OCI-LY7 (cell line): ENCODE results near the gene CLEC4E. TPM values are rescaled to one million over a fixed set of nuclear protein-coding genes. Genes with fewer than 3 reads are reported as not detected.

Experiments used
- BruUV-seq: library from RNA; stranded (reverse); fragments of 400-500 nt; replicated peaks from 2 replicates; lab custom pipeline; 2021; lab: Mats Ljungman, UMichigan
- CTCF ChIA-PET: fragments of 300-600 bp; sonication (Branson Sonifier 250); formaldehyde crosslinking; loops from one replicate; lab custom pipeline; 2022; ENCODE audit warnings: antibody characterized with exemption; ENCODE audit not compliant: unreplicated experiment; lab: Charles Lee
- POLR2A ChIA-PET: fragments of 300-600 bp; sonication (Branson Sonifier 250); formaldehyde crosslinking; loops from one replicate; lab custom pipeline; 2022; ENCODE audit warnings: antibody characterized with exemption; lab: Charles Lee
- DNase-seq: peaks from one replicate; pipeline ENCODE4 v3.0.0-alpha.2; 2015; ENCODE audit warnings: low spot score
- H2AFZ ChIP-seq: fragments of 200-600 bp; sonication (generic), shearing (Covaris generic); 2 replicates; pipeline ENCODE4 v1.6.1; 2014; ENCODE audit warnings: mild to moderate bottlenecking, antibody characterized with exemption, low read length, moderate library complexity
- H3K27ac ChIP-seq: fragments of 200-600 bp; sonication (generic); 2 replicates; pipeline ENCODE4 v1.5.1; 2014; ENCODE audit warnings: mixed run types, low read depth, mild to moderate bottlenecking, moderate library complexity, low read length, inconsistent platforms; ENCODE audit not compliant: poor library complexity, severe bottlenecking
- H3K36me3 ChIP-seq: fragments of 200-600 bp; sonication (generic); 2 replicates; pipeline ENCODE4 v1.6.1; 2014; ENCODE audit warnings: mild to moderate bottlenecking, antibody characterized with exemption, low read length, moderate library complexity, mixed read lengths; ENCODE audit not compliant: insufficient read depth
- H3K4me1 ChIP-seq: fragments of 200-600 bp; sonication (generic); 2 replicates; pipeline ENCODE4 v1.5.1; 2014; ENCODE audit warnings: mild to moderate bottlenecking, low read length; ENCODE audit not compliant: insufficient read depth, poor library complexity, severe bottlenecking
- H3K4me2 ChIP-seq: fragments of 200-600 bp; sonication (generic); 2 replicates; pipeline ENCODE4 v1.6.1; 2014; ENCODE audit warnings: mild to moderate bottlenecking, low read length
- H3K4me3 ChIP-seq: fragments of 200-600 bp; sonication (generic); 2 replicates; pipeline ENCODE4 v1.5.1; 2014; ENCODE audit warnings: mild to moderate bottlenecking, low read depth, low read length; ENCODE audit not compliant: poor library complexity, severe bottlenecking
- H3K79me2 ChIP-seq: fragments of 200-600 bp; sonication (generic); 2 replicates; pipeline ENCODE4 v1.6.1; 2016; ENCODE audit warnings: low read depth, mild to moderate bottlenecking, low read length, moderate library complexity, mixed read lengths; ENCODE audit not compliant: insufficient read depth
- H3K9me2 ChIP-seq: fragments of 200-600 bp; sonication (generic); 2 replicates; pipeline ENCODE4 v1.6.1; 2016; ENCODE audit warnings: mild to moderate bottlenecking, low read length, mixed read lengths; ENCODE audit not compliant: insufficient read depth
- H3K9me3 ChIP-seq: fragments of 200-600 bp; sonication (generic); 2 replicates; pipeline ENCODE4 v1.6.1; 2014; ENCODE audit warnings: mild to moderate bottlenecking, mixed run types, low read length, mixed read lengths
- H4K20me1 ChIP-seq: fragments of 200-600 bp; sonication (generic); 2 replicates; pipeline ENCODE4 v1.6.1; 2014; ENCODE audit warnings: mild to moderate bottlenecking, antibody characterized with exemption, low read length, moderate library complexity, mixed read lengths; ENCODE audit not compliant: insufficient read depth
- CTCF ChIP-seq: fragments of 200-600 bp; sonication (generic); conservative IDR thresholded peaks from 2 replicates; pipeline ENCODE4 v1.5.1; 2014; ENCODE audit warnings: mild to moderate bottlenecking, antibody characterized with exemption, low read length, moderate library complexity, mixed read lengths
- EZH2phosphoT487 ChIP-seq: fragments of 200-600 bp; sonication (generic); IDR thresholded peaks from 2 replicates; pipeline ENCODE4 v1.6.1; 2018; ENCODE audit warnings: low read depth, borderline replicate concordance, mild to moderate bottlenecking, mixed run types, antibody characterized with exemption, low read length, moderate library complexity, mixed read lengths
- intact Hi-C: fragments of 100-400 bp; cut with micrococcal nuclease; formaldehyde crosslinking; loops from one replicate; pipeline ENCODE4 v1.10.0; 2022; ENCODE audit not compliant: unreplicated experiment
- total RNA-seq, 2 experiments: library from RNA; depleted of rRNA in 1 of 2; stranded (reverse); fragments of >200 nt in 1 of 2; shearing (Covaris generic) in 1 of 2; gene quantifications; 2 replicates each; pipeline ENCODE4 v1.2.3, GENCODE V29; 2014 to 2022

The CLEC4E gene
- total RNA-seq, 2 experiments from 2014 or later: not detected

GRCh38 chr12:8548192-8548591 is 7.5 kb upstream of the CLEC4E start:
- Histone ChIP-seq H3K27ac (no peak overlapping the region), H3K9me3 (no peaks in the 10 kb centered on the region), H3K36me3 (no peaks in the 10 kb centered on the region), H3K9me2 (no peaks in the 10 kb centered on the region), H4K20me1 (no peaks in the 10 kb centered on the region), H3K4me1 (peaks cover 18% of the 10 kb centered on the region), H3K4me3 (no peak overlapping the region), H3K79me2 (no peaks in the 10 kb centered on the region), H3K4me2 (no peak overlapping the region), H2AFZ (no peak overlapping the region)
- ChIA-PET POLR2A (interaction anchor here (1.1 to 1.2 kb wide), 2 partner anchors 23 to 31 kb away, joined by 3 read pairs; no protein-coding TSS in a partner anchor), CTCF (no interaction called here)
- no peak for TF ChIP-seq CTCF
- no peak for TF ChIP-seq EZH2phosphoT487
- intact Hi-C loops: no loop called here
- DNase-seq: no peak
- BruUV-seq: no TSS peak

GRCh38 chr12:8547645-8548044 is 6.9 kb upstream of the CLEC4E start:
- H2AFZ ChIP-seq: no peak overlapping the region
- ChIA-PET CTCF (interaction anchor here (1.3 kb wide), 1 partner anchor 61 kb away, joined by 3 read pairs; no protein-coding TSS in a partner anchor), POLR2A (interaction anchor here (0.8 to 1.5 kb wide), 7 partner anchors 9 to 343 kb away, joined by 3 to 6 read pairs (median 4); no protein-coding TSS in a partner anchor)
- H3K4me2 ChIP-seq: no peak overlapping the region
- H3K9me2 ChIP-seq: no peaks in the 10 kb centered on the region
- H3K27ac ChIP-seq: no peak overlapping the region
- no peaks in the 10 kb centered on the region for H3K9me3 ChIP-seq
- H3K4me1 ChIP-seq: peaks cover 18% of the 10 kb centered on the region
- no peaks in the 10 kb centered on the region for H3K79me2 ChIP-seq
- no peak for DNase-seq
- no TSS peak for BruUV-seq
- H3K36me3 ChIP-seq: no peaks in the 10 kb centered on the region
- H3K4me3 ChIP-seq: no peak overlapping the region
- H4K20me1 ChIP-seq: no peaks in the 10 kb centered on the region
- intact Hi-C loops: no loop called here
- no peak for TF ChIP-seq EZH2phosphoT487
- TF ChIP-seq CTCF: no peak

- CTCF ChIA-PET: interaction anchor here (1.3 kb wide), 1 partner anchor 62 kb away, joined by 3 read pairs; no protein-coding TSS in a partner anchor
Observed at GRCh38 chr12:8546591-8546990, 5.9 kb upstream of the CLEC4E start.

More at GRCh38 chr12:8546591-8546990, 5.9 kb upstream of the CLEC4E start:
- TF ChIP-seq EZH2phosphoT487 (no peak), CTCF (no peak)
- no peak overlapping the region for H2AFZ ChIP-seq
- POLR2A ChIA-PET: interaction anchor here (0.6 to 1.5 kb wide), 8 partner anchors 10 to 344 kb away, joined by 3 to 5 read pairs (median 4); no protein-coding TSS in a partner anchor
- no peak overlapping the region for H3K4me3 ChIP-seq
- intact Hi-C loops: no loop called here
- H3K4me1 ChIP-seq: peaks cover 18% of the 10 kb centered on the region
- no TSS peak for BruUV-seq
- H3K36me3 ChIP-seq: no peaks in the 10 kb centered on the region; the same call in 1 of the 2 replicates
- H3K27ac ChIP-seq: no peak overlapping the region
- no peak overlapping the region for H3K4me2 ChIP-seq
- H3K9me3 ChIP-seq: no peaks in the 10 kb centered on the region
- no peaks in the 10 kb centered on the region for H3K9me2 ChIP-seq
- no peaks in the 10 kb centered on the region for H4K20me1 ChIP-seq
- no peaks in the 10 kb centered on the region for H3K79me2 ChIP-seq
- no peak for DNase-seq
